H9 (cell line): ENCODE results near the gene TNK2. TPM values are rescaled to one million over a fixed set of nuclear protein-coding genes. Genes with fewer than 3 reads are reported as not detected.

Experiments
- DNase-seq: peaks from one replicate; pipeline ENCODE4 v3.0.0-alpha.2; 2017
- H2AFZ ChIP-seq: one replicate; pipeline ENCODE4 v1.6.1; 2013; ENCODE audit warnings: mild to moderate bottlenecking, low read length, control low read depth, moderate library complexity
- H2AK5ac ChIP-seq: 2 replicates; pipeline ENCODE4 v1.6.1; 2013; ENCODE audit warnings: low read length, control low read depth, mixed read lengths; ENCODE audit not compliant: insufficient read length
- H2BK120ac ChIP-seq: one replicate; pipeline ENCODE4 v1.6.1; 2013; ENCODE audit warnings: low read depth, mild to moderate bottlenecking, low read length, control low read depth, inconsistent platforms; ENCODE audit not compliant: poor library complexity, severe bottlenecking
- H2BK12ac ChIP-seq: 2 replicates; pipeline ENCODE4 v1.6.1; 2013; ENCODE audit warnings: low read length, control low read depth, mixed read lengths, low read depth; ENCODE audit not compliant: insufficient read length
- H2BK15ac ChIP-seq: 2 replicates; pipeline ENCODE4 v1.6.1; 2013; ENCODE audit warnings: low read depth, low read length, control low read depth
- H2BK20ac ChIP-seq: one replicate; pipeline ENCODE4 v1.6.1; 2013; ENCODE audit warnings: low read depth, mild to moderate bottlenecking, low read length, control low read depth, inconsistent platforms; ENCODE audit not compliant: poor library complexity, severe bottlenecking
- H2BK5ac ChIP-seq: 2 replicates; pipeline ENCODE4 v1.6.1; 2013; ENCODE audit warnings: low read length, control low read depth, mixed read lengths; ENCODE audit not compliant: insufficient read length
- H3K14ac ChIP-seq: 2 replicates; pipeline ENCODE4 v1.6.1; 2013; ENCODE audit warnings: low read length, control low read depth; ENCODE audit not compliant: insufficient read depth
- H3K18ac ChIP-seq: 2 replicates; pipeline ENCODE4 v1.6.1; 2013; ENCODE audit warnings: low read depth, mild to moderate bottlenecking, mixed read lengths, low read length, control low read depth; ENCODE audit not compliant: insufficient read length
- H3K23ac ChIP-seq: 2 replicates; pipeline ENCODE4 v1.6.1; 2013; ENCODE audit warnings: low read length, control low read depth, mixed read lengths, low read depth; ENCODE audit not compliant: insufficient read length
- H3K23me2 ChIP-seq: 2 replicates; pipeline ENCODE4 v1.6.1; 2013; ENCODE audit warnings: low read depth, mild to moderate bottlenecking, mixed read lengths, low read length, control low read depth; ENCODE audit not compliant: insufficient read length, poor library complexity, severe bottlenecking
- H3K27ac ChIP-seq: 2 replicates; pipeline ENCODE4 v1.5.1; 2013; ENCODE audit warnings: low read length, control low read depth, mixed read lengths, low read depth; ENCODE audit not compliant: insufficient read length
- H3K27me3 ChIP-seq: 2 replicates; pipeline ENCODE4 v1.6.1; 2013; ENCODE audit warnings: low read length, control low read depth, inconsistent platforms; ENCODE audit not compliant: insufficient read depth
- H3K4ac ChIP-seq: 2 replicates; pipeline ENCODE4 v1.6.1; 2013; ENCODE audit warnings: low read depth, mild to moderate bottlenecking, control low read depth, inconsistent platforms, low read length, moderate library complexity
- H3K4me1 ChIP-seq: 2 replicates; pipeline ENCODE4 v1.6.1; 2013; ENCODE audit warnings: low read length, control low read depth, inconsistent platforms; ENCODE audit not compliant: insufficient read depth
- H3K4me2 ChIP-seq: 2 replicates; pipeline ENCODE4 v1.6.1; 2013; ENCODE audit warnings: low read length, control low read depth, mixed read lengths; ENCODE audit not compliant: insufficient read length, insufficient read depth
- H3K56ac ChIP-seq: 2 replicates; pipeline ENCODE4 v1.6.1; 2013; ENCODE audit warnings: low read depth, mild to moderate bottlenecking, mixed read lengths, low read length, control low read depth; ENCODE audit not compliant: insufficient read length
- H3K79me1 ChIP-seq: 2 replicates; pipeline ENCODE4 v1.6.1; 2013; ENCODE audit warnings: low read depth, mild to moderate bottlenecking, moderate library complexity, low read length, control low read depth, inconsistent platforms; ENCODE audit not compliant: insufficient read depth, poor library complexity, severe bottlenecking
- H3K79me2 ChIP-seq: 2 replicates; pipeline ENCODE4 v1.6.1; 2013; ENCODE audit warnings: low read length, control low read depth, inconsistent platforms; ENCODE audit not compliant: insufficient read depth
- H3K9ac ChIP-seq: 2 replicates; pipeline ENCODE4 v1.6.1; 2013; ENCODE audit warnings: low read length, control low read depth, mixed read lengths; ENCODE audit not compliant: insufficient read length; ENCODE audit errors: extremely low read depth
- H3K9me3 ChIP-seq: one replicate; pipeline ENCODE4 v1.6.1; 2013; ENCODE audit warnings: low read depth, low read length, inconsistent platforms; ENCODE audit not compliant: control insufficient read depth
- H3T11ph ChIP-seq: one replicate; pipeline ENCODE4 v1.6.1; 2013; ENCODE audit warnings: mild to moderate bottlenecking, low read length, control low read depth, inconsistent platforms
- H4K20me1 ChIP-seq: one replicate; pipeline ENCODE4 v1.6.1; 2013; ENCODE audit not compliant: control insufficient read depth, insufficient read length, insufficient read depth
- H4K5ac ChIP-seq: 2 replicates; pipeline ENCODE4 v1.6.1; 2013; ENCODE audit warnings: low read depth, mild to moderate bottlenecking, mixed read lengths, low read length, control low read depth; ENCODE audit not compliant: insufficient read length
- H4K8ac ChIP-seq: replicated peaks from 2 replicates; pipeline ENCODE4 v1.6.1; 2013; ENCODE audit warnings: low read length, control low read depth, mixed read lengths, low read depth; ENCODE audit not compliant: insufficient read length
- H4K91ac ChIP-seq: 2 replicates; pipeline ENCODE4 v1.6.1; 2013; ENCODE audit warnings: low read depth, mild to moderate bottlenecking, moderate library complexity, mixed read lengths, low read length, control low read depth; ENCODE audit not compliant: insufficient read length
- H3K27ac Mint-ChIP-seq, 3 experiments: 2 replicates in 2 of 3; 3 replicates in 1 of 3; pipeline ENCODE4 v1.8.0; 2020 to 2021; ENCODE audit warnings: mixed read lengths in 3 of 3, mild to moderate bottlenecking in 1 of 3, moderate library complexity in 1 of 3
- H3K27me3 Mint-ChIP-seq: 2 replicates; pipeline ENCODE4 v1.8.0; 2021; ENCODE audit warnings: low read depth, mild to moderate bottlenecking, moderate library complexity, mixed read lengths
- H3K36me3 Mint-ChIP-seq, 3 experiments: 2 replicates in 2 of 3; 3 replicates in 1 of 3; pipeline ENCODE4 v1.8.0; 2020 to 2021; ENCODE audit warnings: low read depth in 3 of 3, mixed read lengths in 3 of 3; ENCODE audit not compliant: insufficient read depth in 1 of 3
- H3K4me1 Mint-ChIP-seq, 2 experiments: 2 replicates each; pipeline ENCODE4 v1.8.0; 2020; ENCODE audit warnings: mixed read lengths in 2 of 2
- H3K4me3 Mint-ChIP-seq, 2 experiments: 2 replicates in 1 of 2; 3 replicates in 1 of 2; pipeline ENCODE4 v1.8.0; 2020 to 2021; ENCODE audit warnings: mild to moderate bottlenecking in 2 of 2, mixed read lengths in 2 of 2, moderate library complexity in 1 of 2
- H3K9me3 Mint-ChIP-seq, 2 experiments: 2 replicates in 1 of 2; 3 replicates in 1 of 2; pipeline ENCODE4 v1.8.0; 2020; ENCODE audit warnings: mild to moderate bottlenecking in 2 of 2, mixed read lengths in 2 of 2, moderate library complexity in 1 of 2
- WGBS: extraction: QIAGEN DNeasy Blood & Tissue Kit; methylation state at CpG from one replicate; pipeline ENCODE4 v1.1.7; 2013; ENCODE audit warnings: missing lambda C conversion rate, low lambda C conversion rate, mixed read lengths; ENCODE audit not compliant: insufficient read length; ENCODE audit errors: extremely low coverage; 5-methylcytosine and 5-hydroxymethylcytosine counted together
- total RNA-seq: library from RNA; stranded (reverse); gene quantifications from 2 replicates; pipeline ENCODE4 v1.2.1, GENCODE V29; 2021
- TF ChIP-seq, protein P1 (sequence below): fragments of 200-600 bp; sonication (generic); conservative IDR thresholded peaks from 3 replicates; pipeline ENCODE4 v1.8.0; 2021; ENCODE audit warnings: antibody characterized with exemption, mild to moderate bottlenecking

The TNK2 gene
- total RNA-seq, 1 experiment from 2014 or later: 34.5 TPM

DNA sequence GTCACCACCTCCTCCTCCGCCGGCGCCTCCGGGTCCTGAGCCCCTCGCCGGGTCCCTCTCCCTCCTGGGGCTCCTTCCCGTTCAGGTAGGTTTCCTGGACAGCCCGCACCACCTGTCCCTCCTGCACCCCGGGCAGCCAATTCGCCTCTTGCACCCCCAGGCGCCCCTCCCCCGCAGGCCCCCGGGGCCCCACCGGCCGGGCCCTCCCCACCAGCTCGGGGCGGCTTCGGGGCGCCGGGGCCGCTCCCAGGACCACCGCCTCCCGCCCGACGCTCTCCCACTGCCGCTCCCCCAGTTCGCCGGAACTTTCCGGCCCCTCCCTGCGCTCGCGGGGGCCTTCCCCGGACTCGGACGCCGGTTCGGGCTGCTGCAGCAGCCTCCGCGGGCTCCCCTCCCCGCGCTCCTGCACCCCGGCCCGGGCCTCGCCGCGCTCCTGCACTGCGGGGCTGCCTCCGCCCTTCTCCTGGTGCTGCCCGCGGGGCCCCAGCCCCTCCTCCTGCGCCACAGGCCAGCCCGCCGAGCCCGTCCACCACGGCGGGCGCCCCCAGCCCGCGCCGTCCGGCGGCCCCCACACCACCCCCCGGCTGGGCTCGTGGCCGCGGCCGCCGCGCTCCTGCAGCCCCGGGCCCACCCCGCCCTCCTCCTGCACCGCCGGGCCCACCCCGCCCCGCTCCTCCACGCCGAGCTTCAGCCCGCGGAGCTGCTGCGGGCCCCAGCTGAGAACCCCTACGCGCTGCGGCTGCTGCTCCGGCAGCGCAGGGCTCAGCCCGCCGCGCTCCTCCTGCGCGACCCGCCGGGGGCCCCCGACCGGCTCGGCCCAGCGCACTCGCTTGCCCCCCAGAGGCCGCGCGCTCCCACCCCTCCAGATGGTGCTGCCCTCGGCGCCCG, 587 bp upstream of the TNK2 start:
- H3K79me2 ChIP-seq: peaks cover 4% of the 10 kb centered on the region; the same call in 1 of the 2 replicates
- H2BK15ac ChIP-seq: no peak overlapping the region
- H4K8ac ChIP-seq: no peak overlapping the region
- peak overlapping the region; percentile 43 for H3K9ac ChIP-seq
- WGBS: no CpG with 5 or more reads among the region's 103 CpGs
- H3K4me3 Mint-ChIP-seq: peak overlapping the region; percentile 79 to 91
- H3T11ph ChIP-seq: no peak overlapping the region
- H3K36me3 Mint-ChIP-seq: peaks cover 0 to 4% (median 0%) of the 10 kb centered on the region in 3 experiments; a peak in 5 of 7 replicates
- H2BK12ac ChIP-seq: no peak overlapping the region
- no peak overlapping the region for H2AFZ ChIP-seq
- H4K5ac ChIP-seq: no peak overlapping the region
- H3K9me3 ChIP-seq: no peaks in the 10 kb centered on the region
- H4K91ac ChIP-seq: no peak overlapping the region
- no peaks in the 10 kb centered on the region for H3K27me3 ChIP-seq
- H3K14ac ChIP-seq: no peak overlapping the region; the same call in 1 of the 2 replicates
- no peak overlapping the region for H2BK5ac ChIP-seq
- no peak for DNase-seq
- H3K27ac ChIP-seq: no peak overlapping the region
- no peaks in the 10 kb centered on the region for H4K20me1 ChIP-seq
- H3K27me3 Mint-ChIP-seq: peaks cover 8% of the 10 kb centered on the region
- peak overlapping the region; percentile 89 for H3K4me2 ChIP-seq
- H2BK120ac ChIP-seq: no peak overlapping the region
- H3K79me1 ChIP-seq: no peaks in the 10 kb centered on the region
- H3K4me1 Mint-ChIP-seq: peaks cover 31 to 40% of the 10 kb centered on the region in 2 experiments
- H3K27ac Mint-ChIP-seq: no peak overlapping the region
- TF ChIP-seq, protein P1, sequence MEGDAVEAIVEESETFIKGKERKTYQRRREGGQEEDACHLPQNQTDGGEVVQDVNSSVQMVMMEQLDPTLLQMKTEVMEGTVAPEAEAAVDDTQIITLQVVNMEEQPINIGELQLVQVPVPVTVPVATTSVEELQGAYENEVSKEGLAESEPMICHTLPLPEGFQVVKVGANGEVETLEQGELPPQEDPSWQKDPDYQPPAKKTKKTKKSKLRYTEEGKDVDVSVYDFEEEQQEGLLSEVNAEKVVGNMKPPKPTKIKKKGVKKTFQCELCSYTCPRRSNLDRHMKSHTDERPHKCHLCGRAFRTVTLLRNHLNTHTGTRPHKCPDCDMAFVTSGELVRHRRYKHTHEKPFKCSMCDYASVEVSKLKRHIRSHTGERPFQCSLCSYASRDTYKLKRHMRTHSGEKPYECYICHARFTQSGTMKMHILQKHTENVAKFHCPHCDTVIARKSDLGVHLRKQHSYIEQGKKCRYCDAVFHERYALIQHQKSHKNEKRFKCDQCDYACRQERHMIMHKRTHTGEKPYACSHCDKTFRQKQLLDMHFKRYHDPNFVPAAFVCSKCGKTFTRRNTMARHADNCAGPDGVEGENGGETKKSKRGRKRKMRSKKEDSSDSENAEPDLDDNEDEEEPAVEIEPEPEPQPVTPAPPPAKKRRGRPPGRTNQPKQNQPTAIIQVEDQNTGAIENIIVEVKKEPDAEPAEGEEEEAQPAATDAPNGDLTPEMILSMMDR: no peak; the same call in 2 of the 3 replicates
- peaks cover 4% of the 10 kb centered on the region; the same call in 1 of the 2 replicates for H3K4me1 ChIP-seq
- H3K4ac ChIP-seq: no peak overlapping the region
- no peak overlapping the region for H3K56ac ChIP-seq
- peaks cover 18% of the 10 kb centered on the region for H3K23me2 ChIP-seq
- H3K18ac ChIP-seq: no peak overlapping the region
- no peaks in the 10 kb centered on the region for H3K9me3 Mint-ChIP-seq
- H2BK20ac ChIP-seq: no peak overlapping the region
- no peak overlapping the region for H3K23ac ChIP-seq
- no peak overlapping the region for H2AK5ac ChIP-seq
